22Rv1 (cell line): Measurements from ENCODE around the gene MEIS1.

ENCODE experiments used
- CTCF ChIP-seq: fragments of 450-650 bp; IDR thresholded peaks from 2 replicates; pipeline ENCODE4 v1.5.1; 2017; ENCODE audit warnings: mild to moderate bottlenecking
- ZFX ChIP-seq: fragments of 450-650 bp; IDR thresholded peaks from 2 replicates; pipeline ENCODE4 v1.6.1; 2017; ENCODE audit warnings: antibody characterized with exemption, borderline replicate concordance

- TF ChIP-seq CTCF: no peak
- TF ChIP-seq ZFX: no peak
Observed at GRCh38 chr2:66512626-66513025, 77.7 kb downstream of the MEIS1 start.
